Measurements from ENCODE around the gene FOXD2.

GRCh38 chr1:47442202-47442601, 4.4 kb downstream of the FOXD2 start:
- no peak for TF ChIP-seq PKNOX1 (IDR thresholded peaks at IDR 0.05)
- TF ChIP-seq FOXK2 (IDR thresholded peaks at IDR 0.05): no peak
- no peak for TF ChIP-seq SP1 (IDR thresholded peaks at IDR 0.05)
- no peak for TF ChIP-seq ELF4 (IDR thresholded peaks at IDR 0.05)

All from HEK293T (cell line).